ENCODE data around the gene SPEN.

DNA sequence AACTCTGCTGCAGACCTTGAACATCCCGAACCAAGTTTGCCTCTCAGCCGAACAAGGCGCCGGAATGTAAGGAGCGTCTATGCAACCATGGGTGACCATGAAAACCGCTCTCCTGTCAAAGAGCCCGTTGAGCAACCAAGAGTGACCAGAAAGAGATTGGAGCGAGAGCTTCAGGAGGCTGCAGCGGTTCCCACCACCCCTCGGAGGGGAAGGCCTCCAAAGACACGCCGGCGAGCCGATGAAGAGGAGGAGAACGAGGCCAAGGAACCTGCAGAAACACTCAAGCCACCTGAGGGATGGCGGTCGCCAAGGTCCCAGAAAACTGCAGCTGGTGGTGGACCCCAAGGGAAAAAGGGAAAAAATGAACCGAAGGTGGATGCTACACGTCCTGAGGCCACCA, 84.4 kb downstream of the SPEN start:
- TF ChIP-seq, protein P1, sequence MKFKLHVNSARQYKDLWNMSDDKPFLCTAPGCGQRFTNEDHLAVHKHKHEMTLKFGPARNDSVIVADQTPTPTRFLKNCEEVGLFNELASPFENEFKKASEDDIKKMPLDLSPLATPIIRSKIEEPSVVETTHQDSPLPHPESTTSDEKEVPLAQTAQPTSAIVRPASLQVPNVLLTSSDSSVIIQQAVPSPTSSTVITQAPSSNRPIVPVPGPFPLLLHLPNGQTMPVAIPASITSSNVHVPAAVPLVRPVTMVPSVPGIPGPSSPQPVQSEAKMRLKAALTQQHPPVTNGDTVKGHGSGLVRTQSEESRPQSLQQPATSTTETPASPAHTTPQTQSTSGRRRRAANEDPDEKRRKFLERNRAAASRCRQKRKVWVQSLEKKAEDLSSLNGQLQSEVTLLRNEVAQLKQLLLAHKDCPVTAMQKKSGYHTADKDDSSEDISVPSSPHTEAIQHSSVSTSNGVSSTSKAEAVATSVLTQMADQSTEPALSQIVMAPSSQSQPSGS (tag by site-specific recombination; IDR thresholded peaks at IDR 0.05; ENCODE audit: low read depth), result no peak
- no peak for TF ChIP-seq SETDB1 (IDR thresholded peaks at IDR 0.05; ENCODE audit: insufficient read length, low read length)
